Hepatic stellate cell (primary cell): Measurements from ENCODE around the gene CRIP1.
A peak's percentile ranks its signal among the peaks of the same experiment; 100 is the strongest.

Experiments used
- DNase-seq: peaks from one replicate; pipeline ENCODE4 v3.0.0; 2011; ENCODE audit warnings: low spot score

The CRIP1 gene

DNA sequence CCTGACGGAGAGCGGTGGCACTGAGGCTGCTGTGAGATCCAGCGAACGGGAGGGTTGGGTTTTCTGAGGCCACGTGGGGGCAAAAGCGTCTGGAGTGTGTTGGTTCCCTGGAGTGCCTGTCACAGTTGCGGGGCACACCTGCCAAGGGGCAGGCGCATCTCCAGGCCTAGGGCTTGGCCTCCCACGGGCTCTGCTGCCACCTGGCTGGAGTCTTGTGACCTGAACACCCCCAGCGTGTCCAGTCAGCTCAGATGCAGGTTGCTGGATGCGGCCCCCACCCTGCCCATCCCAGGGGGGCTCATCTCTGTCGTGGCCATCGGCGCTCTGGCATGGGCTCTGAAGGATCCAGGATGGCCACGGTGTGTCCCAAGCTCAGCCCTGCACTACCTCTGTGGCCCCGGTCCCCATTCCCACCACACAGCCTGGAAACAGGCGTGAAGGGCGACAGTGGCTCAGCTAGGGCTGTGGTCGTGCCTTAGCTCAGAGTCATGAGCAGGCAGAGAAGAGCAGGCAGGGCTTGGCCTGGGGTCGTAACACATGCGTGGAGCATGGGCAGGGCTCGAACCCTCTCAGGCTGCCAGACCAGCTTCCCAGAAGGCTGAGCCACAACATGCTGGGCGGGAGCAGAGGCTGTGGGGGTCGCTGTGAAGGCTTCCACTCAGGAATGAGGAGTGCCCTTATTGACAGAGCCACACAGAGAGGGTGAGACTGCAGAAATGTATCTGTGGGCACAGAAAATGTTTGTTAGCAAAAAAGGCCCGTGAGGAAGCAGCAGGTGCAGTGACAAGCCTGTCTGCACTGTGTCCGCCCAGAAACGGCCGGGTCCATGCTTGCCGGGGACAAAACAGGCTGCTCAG is 35.6 kb upstream of the CRIP1 start:
- no peak for DNase-seq

DNA sequence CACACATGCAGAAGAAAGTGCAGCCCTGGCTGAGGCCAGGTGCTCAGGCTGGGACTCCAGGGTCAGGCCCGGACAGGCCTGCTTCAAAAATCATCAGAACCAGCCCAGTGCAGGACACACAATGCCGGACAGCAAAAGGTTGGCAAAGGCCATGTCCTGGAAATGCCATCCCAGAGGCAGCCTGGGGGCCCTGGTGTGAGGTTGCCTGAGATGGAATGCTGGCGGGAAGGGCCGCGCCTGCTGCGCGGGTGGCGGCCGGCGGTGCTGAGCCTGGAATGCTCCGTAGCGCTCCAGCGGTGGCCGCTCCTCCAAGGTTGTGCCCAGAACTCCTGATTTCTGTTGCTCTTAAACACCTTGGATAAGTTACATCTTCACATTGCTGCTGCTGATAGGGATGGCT is 33.7 kb upstream of the CRIP1 start:
- DNase-seq: no peak

DNA sequence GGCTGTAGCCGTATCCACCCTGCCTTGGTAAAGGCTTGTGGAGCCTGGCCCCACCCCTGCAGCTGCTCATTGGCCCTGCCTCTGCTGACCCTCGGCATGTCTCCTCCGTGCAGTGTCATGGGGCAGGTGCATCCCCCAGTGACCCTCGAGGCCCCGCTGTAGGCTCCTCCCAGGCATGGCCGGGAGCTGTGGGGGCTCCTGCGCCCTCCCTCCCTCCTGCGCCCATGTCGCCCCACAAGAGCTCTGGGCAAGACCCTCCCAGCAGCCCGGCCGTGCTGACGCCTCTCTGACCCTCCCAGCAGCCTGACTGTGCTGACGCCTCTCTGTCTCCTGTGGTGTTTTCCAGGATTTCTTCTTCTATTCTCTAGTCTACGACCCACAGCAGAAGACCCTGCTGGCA is 32.8 kb upstream of the CRIP1 start:
- DNase-seq: no peak

DNA sequence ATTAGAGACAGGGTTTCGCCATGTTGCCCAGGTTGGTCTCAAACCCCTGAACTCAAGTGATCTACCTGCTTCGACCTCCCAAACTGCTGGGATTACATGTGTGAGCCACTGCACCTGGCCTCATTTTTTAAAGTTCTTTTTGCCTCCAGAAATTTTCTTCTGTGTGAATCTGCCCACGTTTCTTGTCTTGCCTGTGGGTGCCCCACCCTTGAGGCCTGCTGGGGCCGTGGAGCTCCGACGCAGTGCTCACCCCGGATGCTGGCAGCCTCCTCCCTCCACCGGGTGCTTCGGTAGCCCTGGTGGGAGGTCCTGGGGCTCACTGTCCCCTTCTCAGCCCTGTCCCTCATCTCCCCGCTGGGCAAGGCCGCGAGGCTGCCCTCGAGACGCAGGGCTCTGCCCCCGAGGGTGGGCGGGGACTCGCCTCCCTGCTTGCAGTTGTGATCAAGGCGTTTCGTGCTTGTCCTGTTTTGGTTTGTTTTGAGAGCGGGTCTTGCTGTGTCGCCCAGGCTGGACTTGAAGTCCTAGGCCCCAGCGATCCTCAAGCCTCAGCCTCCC is 31.5 kb upstream of the CRIP1 start:
- DNase-seq: no peak

DNA sequence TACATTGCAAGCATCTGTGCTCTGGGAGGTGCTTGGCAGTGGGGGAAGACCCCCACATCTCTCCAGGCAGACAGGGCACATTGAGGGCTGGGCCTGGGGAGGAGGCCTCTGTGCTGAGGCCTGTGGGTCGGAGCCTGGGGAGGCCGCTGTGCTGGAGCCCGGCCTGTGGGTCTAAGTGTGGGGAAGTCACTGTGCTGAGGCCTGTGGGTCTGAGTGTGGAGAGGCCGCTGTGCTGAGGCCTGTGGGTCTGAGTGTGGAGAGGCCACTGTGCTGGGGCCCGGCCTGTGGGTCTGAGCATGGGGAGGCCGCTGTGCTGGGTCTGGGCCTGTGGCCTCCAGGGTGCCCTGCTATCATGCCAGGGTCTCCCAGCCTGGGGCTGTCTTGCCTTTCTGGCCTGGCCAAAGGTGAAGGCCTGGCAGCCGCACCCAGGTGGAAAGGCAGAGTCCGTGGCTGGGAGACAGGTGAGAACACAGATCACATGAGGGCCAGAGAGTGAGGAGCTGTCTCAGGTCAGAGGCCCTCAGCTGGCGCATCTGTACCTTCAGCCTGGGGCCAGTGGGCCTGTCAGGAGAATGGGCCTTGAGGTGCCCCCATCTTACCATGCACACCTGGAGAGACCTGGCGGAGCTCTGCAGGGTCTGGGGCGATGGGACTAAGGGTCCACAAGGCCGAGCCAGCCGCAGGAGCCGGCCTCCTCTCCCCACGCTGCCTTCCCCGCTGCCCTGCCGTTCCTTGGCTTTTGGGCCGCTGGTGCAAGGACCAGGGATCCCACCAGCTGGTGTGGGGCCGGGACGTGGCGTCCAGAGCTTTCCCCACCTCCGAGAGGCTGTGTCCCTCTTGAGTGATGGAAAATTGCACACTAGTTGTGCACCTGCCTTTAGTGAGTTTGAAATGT is 30.7 kb upstream of the CRIP1 start:
- DNase-seq: no peak

DNA sequence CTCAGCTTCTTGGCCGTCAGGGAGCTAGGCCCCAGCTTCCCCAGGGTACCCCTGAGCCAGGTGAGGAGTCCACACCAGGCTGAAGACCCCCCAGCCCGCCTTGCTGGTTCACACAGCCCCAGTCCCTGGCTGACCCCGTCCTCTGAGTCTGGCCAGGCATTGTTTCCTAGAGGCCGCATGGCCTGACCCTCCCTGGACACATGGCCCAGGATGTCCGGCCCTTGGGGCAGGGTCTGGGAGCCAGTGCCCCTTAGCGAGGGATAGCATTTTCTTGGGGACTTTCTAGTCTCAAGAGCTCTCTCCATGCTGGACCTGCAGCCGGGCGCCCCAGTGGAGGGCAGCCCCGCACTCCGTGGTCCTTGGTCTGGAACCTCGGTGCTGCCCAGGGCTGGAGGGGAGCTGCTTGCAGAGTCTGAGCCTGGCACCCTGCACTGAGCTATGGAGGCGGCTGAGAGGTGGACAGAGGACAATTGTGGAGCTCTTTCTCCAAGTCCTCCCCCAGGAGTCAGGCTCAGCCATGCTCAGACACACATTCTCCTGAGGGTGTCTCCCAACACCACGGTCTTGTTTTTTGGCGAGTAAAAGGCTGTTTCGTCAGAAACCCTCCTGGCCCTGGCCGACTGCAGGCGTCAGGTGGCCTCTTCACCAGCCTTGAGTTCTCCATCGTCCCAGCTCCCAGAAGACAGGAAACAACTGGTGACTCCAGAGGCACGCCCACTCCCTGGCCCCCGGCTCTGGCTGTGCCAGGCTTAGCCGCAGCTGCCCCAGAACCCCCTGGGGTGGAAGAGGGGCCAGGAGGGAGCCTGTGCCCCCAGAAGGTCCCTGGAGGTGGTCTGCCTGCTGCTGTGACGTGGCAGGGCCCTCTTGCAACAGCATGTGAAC is 29.7 kb upstream of the CRIP1 start:
- DNase-seq: no peak

GRCh38 chr14:105458010-105458409 is 28.7 kb upstream of the CRIP1 start:
- no peak for DNase-seq

- no peak for DNase-seq
Measured at GRCh38 chr14:105458571-105458970, 28.1 kb upstream of the CRIP1 start.

- no peak for DNase-seq
Measured at GRCh38 chr14:105460116-105460515, 26.6 kb upstream of the CRIP1 start.

DNA sequence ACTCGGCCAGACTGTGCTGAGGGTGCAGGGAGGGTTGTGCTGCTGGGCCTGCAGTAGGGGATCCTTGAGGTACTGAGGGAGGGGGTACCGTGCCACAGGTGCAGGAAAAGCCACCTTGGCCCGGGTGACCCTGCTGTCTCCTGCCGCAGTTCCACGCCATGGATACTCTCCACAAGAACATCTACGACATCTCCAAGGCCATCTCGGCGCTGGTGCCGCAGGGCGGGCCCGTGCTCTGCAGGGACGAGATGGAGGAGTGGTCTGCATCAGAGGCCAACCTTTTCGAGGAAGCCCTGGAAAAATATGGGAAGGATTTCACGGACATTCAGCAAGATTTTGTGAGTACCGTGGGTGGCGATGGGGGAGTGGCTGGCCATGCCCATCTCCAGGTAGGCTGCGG is 26.1 kb upstream of the CRIP1 start:
- DNase-seq: no peak

DNA sequence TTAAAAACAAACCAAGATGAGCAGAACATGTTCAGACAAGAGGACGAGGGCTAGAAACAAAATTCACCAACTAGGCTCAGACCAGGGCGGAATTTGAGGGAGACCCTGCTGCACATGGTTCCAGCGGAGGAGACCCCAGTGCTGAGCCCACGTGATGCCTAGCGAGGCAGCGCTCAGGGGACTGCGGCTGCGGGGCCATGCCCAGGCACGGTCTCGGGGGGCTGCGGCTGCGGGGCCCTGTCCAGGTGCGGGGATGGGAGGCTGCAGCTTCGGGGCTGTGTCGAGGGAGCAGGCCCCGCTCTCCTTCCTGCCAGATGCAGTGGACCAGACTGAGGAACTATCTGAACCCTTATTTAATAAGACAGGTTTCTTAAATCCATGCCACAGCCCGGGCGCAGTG is 24.8 kb upstream of the CRIP1 start:
- DNase-seq: no peak

GRCh38 chr14:105464501-105464900 is 22.2 kb upstream of the CRIP1 start:
- no peak for DNase-seq

- DNase-seq: peak; percentile 68
Measured at GRCh38 chr14:105465209-105466031, 21.3 kb upstream of the CRIP1 start.

- no peak for DNase-seq
Measured at GRCh38 chr14:105466531-105467248, 20.0 kb upstream of the CRIP1 start.

GRCh38 chr14:105467249-105467941 is 19.3 kb upstream of the CRIP1 start:
- DNase-seq: no peak

DNA sequence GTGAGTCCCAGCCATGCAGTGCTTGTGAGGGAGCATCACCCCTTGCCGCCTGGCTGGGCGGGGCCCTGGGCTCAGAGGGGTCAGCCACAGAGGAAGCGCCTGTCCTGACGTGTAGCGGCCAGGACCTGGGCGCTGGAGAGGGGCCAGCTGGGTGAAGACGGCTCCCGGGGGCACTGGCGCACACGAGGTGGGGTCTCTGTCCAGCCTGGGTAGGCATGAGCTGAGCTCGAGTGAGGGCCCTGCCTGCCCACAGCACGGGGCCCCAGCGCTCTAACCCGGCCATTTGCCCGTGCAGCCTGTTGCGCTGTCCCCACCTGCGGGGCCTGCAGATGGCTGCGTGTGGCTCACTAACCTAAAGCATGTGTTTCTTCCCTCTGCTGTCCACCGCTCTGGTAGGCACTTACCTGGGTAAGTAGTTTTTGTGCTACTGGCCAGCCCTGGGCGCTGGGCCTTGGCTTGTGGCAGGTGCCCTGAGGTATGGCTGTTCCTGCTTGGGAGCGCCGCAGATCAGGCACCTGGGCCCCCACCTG is 18.7 kb upstream of the CRIP1 start:
- DNase-seq: no peak

DNA sequence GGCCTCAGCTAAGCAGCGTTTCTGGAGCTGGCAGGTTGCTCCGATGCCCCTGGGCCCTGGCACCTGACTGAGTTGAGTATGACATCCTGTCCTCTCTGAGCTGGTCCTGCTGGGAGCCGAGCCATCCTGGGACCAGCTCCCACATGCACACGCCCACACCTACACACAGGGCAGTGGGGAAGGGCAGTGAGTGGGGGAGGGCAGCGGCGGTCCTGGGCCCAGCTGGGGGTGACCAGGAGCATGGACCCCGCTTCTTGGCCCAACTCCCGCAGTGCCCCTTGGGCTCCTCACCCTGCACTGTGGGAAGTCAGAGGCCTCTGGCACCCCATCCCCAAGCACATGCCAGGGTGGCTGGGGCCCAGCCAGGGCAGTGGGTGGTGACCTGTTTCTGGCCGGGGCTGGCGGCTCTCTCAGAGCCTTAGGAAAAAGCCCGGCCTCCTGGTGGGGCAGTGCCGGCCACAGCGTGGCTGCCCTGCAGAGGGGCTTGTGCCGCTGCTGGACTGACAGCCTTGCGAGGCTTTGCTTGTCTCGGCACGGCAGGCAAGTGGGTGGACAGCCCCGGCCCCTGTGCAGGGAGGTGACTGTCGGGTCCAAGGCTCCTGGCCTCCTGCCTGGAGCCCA is 18.0 kb upstream of the CRIP1 start:
- DNase-seq: no peak

GRCh38 chr14:105469456-105470349 is 17.0 kb upstream of the CRIP1 start:
- DNase-seq: no peak
